IMR-90 (cell line): ENCODE data around the gene ATXN1. TPM values are rescaled to one million over a fixed set of nuclear protein-coding genes. Genes with fewer than 3 reads are reported as not detected.

ENCODE experiments used
- ATAC-seq: fragments of 200-7000 bp; cut with Tn5 transposase; 2 replicates; pipeline ENCODE4 v1.9.1; 2020; ENCODE audit warnings: low read depth, mild to moderate bottlenecking, moderate library complexity
- BruUV-seq: library from RNA; stranded (reverse); fragments of 400-500 nt; replicated peaks from 2 replicates; lab custom pipeline; 2021; lab: Mats Ljungman, UMichigan
- CTCF ChIA-PET: fragments of 300-600 bp; formaldehyde crosslinking; extraction: SDS; loops from one replicate; lab custom pipeline; 2021; ENCODE audit warnings: antibody characterized with exemption; lab: Yijun Ruan, JAX
- POLR2A ChIA-PET: fragments of 300-600 bp; sonication (Branson Sonifier 250); formaldehyde crosslinking; loops from one replicate; lab custom pipeline; 2022; ENCODE audit warnings: antibody characterized with exemption; ENCODE audit not compliant: unreplicated experiment; lab: Charles Lee
- DNase-seq: peaks from one replicate; pipeline ENCODE4 v3.0.0; 2013
- H2AFZ ChIP-seq: replicated peaks from 2 replicates; pipeline ENCODE3; 2013; ENCODE audit warnings: low read length, mild to moderate bottlenecking; ENCODE audit not compliant: poor library complexity
- H2AK5ac ChIP-seq: 2 replicates; pipeline ENCODE4 v1.6.1; 2013; ENCODE audit warnings: low read depth, low read length, inconsistent platforms
- H2AK9ac ChIP-seq: replicated peaks from 2 replicates; pipeline ENCODE3; 2013; ENCODE audit warnings: mild to moderate bottlenecking, low read depth, low read length, moderate library complexity; ENCODE audit not compliant: poor library complexity
- H2BK120ac ChIP-seq: 2 replicates; pipeline ENCODE4 v1.6.1; 2013; ENCODE audit warnings: low read depth, low read length, inconsistent platforms
- H2BK15ac ChIP-seq: 3 replicates; pipeline ENCODE4 v1.6.1; 2013; ENCODE audit warnings: low read depth, low read length, inconsistent platforms
- H2BK20ac ChIP-seq: 2 replicates; pipeline ENCODE4 v1.6.1; 2013; ENCODE audit warnings: low read depth, mild to moderate bottlenecking, inconsistent platforms, low read length, moderate library complexity
- H2BK5ac ChIP-seq: 2 replicates; pipeline ENCODE4 v1.6.1; 2013; ENCODE audit warnings: mild to moderate bottlenecking, low read depth, low read length, inconsistent platforms; ENCODE audit not compliant: poor library complexity, severe bottlenecking
- H3K14ac ChIP-seq: replicated peaks from 2 replicates; pipeline ENCODE4 v1.6.1; 2013; ENCODE audit warnings: low read depth, low read length, inconsistent platforms
- H3K18ac ChIP-seq: 2 replicates; pipeline ENCODE4 v1.6.1; 2013; ENCODE audit warnings: low read depth, low read length, control low read depth
- H3K23ac ChIP-seq: 2 replicates; pipeline ENCODE4 v1.6.1; 2013; ENCODE audit warnings: low read depth, low read length, inconsistent platforms
- H3K27ac ChIP-seq: 2 replicates; pipeline ENCODE4 v1.5.1; 2013; ENCODE audit warnings: mild to moderate bottlenecking, control low read depth, low read length; ENCODE audit not compliant: insufficient read depth
- H3K27me3 ChIP-seq: 2 replicates; pipeline ENCODE4 v1.6.1; 2013; ENCODE audit warnings: low read length; ENCODE audit not compliant: control insufficient read depth, insufficient read depth
- H3K36me3 ChIP-seq: 2 replicates; pipeline ENCODE4 v1.6.1; 2013; ENCODE audit warnings: low read length, mixed read lengths; ENCODE audit not compliant: control insufficient read depth, insufficient read depth
- H3K4ac ChIP-seq: 2 replicates; pipeline ENCODE4 v1.6.1; 2013; ENCODE audit warnings: low read depth, low read length, inconsistent platforms
- H3K4me1 ChIP-seq: 2 replicates; pipeline ENCODE4 v1.6.1; 2013; ENCODE audit warnings: low read length, mixed read lengths; ENCODE audit not compliant: control insufficient read depth, insufficient read depth
- H3K4me2 ChIP-seq: 2 replicates; pipeline ENCODE4 v1.6.1; 2013; ENCODE audit warnings: low read depth, mild to moderate bottlenecking, control low read depth, low read length, moderate library complexity
- H3K4me3 ChIP-seq: 2 replicates; pipeline ENCODE4 v1.5.1; 2013; ENCODE audit warnings: low read depth, mild to moderate bottlenecking, control low read depth, low read length, moderate library complexity; ENCODE audit not compliant: insufficient read depth
- H3K56ac ChIP-seq: 2 replicates; pipeline ENCODE4 v1.6.1; 2013; ENCODE audit warnings: low read length, inconsistent platforms; ENCODE audit not compliant: insufficient read depth; ENCODE audit errors: extremely low read depth
- H3K79me1 ChIP-seq, 2 experiments: 2 replicates each; pipeline ENCODE4 v1.6.1; 2013; ENCODE audit warnings: low read length in 2 of 2, inconsistent platforms in 1 of 2, low read depth in 1 of 2
- H3K9ac ChIP-seq: 2 replicates; pipeline ENCODE4 v1.6.1; 2013; ENCODE audit warnings: low read depth, low read length, control low read depth
- H3K9me1 ChIP-seq: 2 replicates; pipeline ENCODE4 v1.6.1; 2013; ENCODE audit warnings: low read length, inconsistent platforms; ENCODE audit not compliant: insufficient read depth
- H3K9me3 ChIP-seq: 2 replicates; pipeline ENCODE4 v1.6.1; 2013; ENCODE audit warnings: low read length; ENCODE audit not compliant: control insufficient read depth, insufficient read depth
- H4K20me1 ChIP-seq: 2 replicates; pipeline ENCODE4 v1.6.1; 2013; ENCODE audit warnings: low read length, inconsistent platforms; ENCODE audit not compliant: insufficient read depth
- H4K5ac ChIP-seq: 2 replicates; pipeline ENCODE4 v1.6.1; 2013; ENCODE audit warnings: mild to moderate bottlenecking, low read depth, low read length, control low read depth
- H4K8ac ChIP-seq, 2 experiments: 2 replicates each; pipeline ENCODE4 v1.6.1; 2013; ENCODE audit warnings: low read depth in 2 of 2, low read length in 2 of 2, control low read depth in 1 of 2, inconsistent platforms in 1 of 2
- H4K91ac ChIP-seq: 2 replicates; pipeline ENCODE4 v1.6.1; 2013; ENCODE audit warnings: low read depth, low read length, inconsistent platforms; ENCODE audit not compliant: insufficient read depth
- CTCF ChIP-seq: conservative IDR thresholded peaks from 2 replicates; pipeline ENCODE4 v1.5.1; 2012; ENCODE audit warnings: mild to moderate bottlenecking, low read depth, low read length, improper control_type of control experiment
- FOS ChIP-seq: fragments of 150-350 bp; IDR thresholded peaks from 2 replicates; pipeline ENCODE4 v1.6.1; 2016; ENCODE audit warnings: low read depth, low read length
- MAFK ChIP-seq: IDR thresholded peaks from 2 replicates; pipeline ENCODE4 v1.6.1; 2012; ENCODE audit warnings: low read depth, low read length, improper control_type of control experiment
- MAZ ChIP-seq: IDR thresholded peaks from 2 replicates; pipeline ENCODE4 v1.6.1; 2012; ENCODE audit warnings: low read depth, mild to moderate bottlenecking, low read length, improper control_type of control experiment, moderate library complexity, borderline replicate concordance
- MXI1 ChIP-seq: IDR thresholded peaks from 2 replicates; pipeline ENCODE4 v1.6.1; 2012; ENCODE audit warnings: low read depth, mild to moderate bottlenecking, low read length, moderate library complexity, borderline replicate concordance
- RAD21 ChIP-seq: IDR thresholded peaks from 2 replicates; pipeline ENCODE4 v1.6.1; 2012; ENCODE audit warnings: low read length, improper control_type of control experiment
- RCOR1 ChIP-seq: IDR thresholded peaks from 2 replicates; pipeline ENCODE4 v1.6.1; 2012; ENCODE audit warnings: mild to moderate bottlenecking, low read length, improper control_type of control experiment; ENCODE audit not compliant: insufficient replicate concordance
- SMC3 ChIP-seq: fragments of 150-350 bp; IDR thresholded peaks from 2 replicates; pipeline ENCODE4 v1.6.1; 2016; ENCODE audit warnings: low read depth, mild to moderate bottlenecking, antibody characterized with exemption, low read length, moderate library complexity
- USF2 ChIP-seq: fragments of 150-350 bp; IDR thresholded peaks from 2 replicates; pipeline ENCODE4 v1.6.1; 2017; ENCODE audit warnings: mild to moderate bottlenecking, antibody characterized with exemption, low read length, low read depth
- WGBS, 2 experiments: methylation state at CpG; one replicate each; pipeline versions ENCODE4 v1.1.5 to v1.1.7; 2013; ENCODE audit warnings: missing lambda C conversion rate in 2 of 2; ENCODE audit not compliant: insufficient read length in 1 of 2; ENCODE audit errors: extremely low coverage in 2 of 2; 5-methylcytosine and 5-hydroxymethylcytosine counted together
- dilution Hi-C: fragments of 300-500 bp; cut with HindIII; formaldehyde crosslinking; loops from one replicate; pipeline ENCODE4 v1.14.3; 2018; ENCODE audit warnings: low sequenced_read_pairs; ENCODE audit not compliant: unreplicated experiment
- in situ Hi-C: fragments of 300-500 bp; cut with MboI; formaldehyde crosslinking; loops from 3 replicates; pipeline ENCODE4 v1.14.3; 2019; ENCODE audit warnings: low sequenced_read_pairs, inconsistent platforms, mixed read lengths
- intact Hi-C: fragments of 100-400 bp; cut with micrococcal nuclease; formaldehyde crosslinking; loops from 2 replicates; pipeline ENCODE4 v1.10.0; 2022
- polyA plus RNA-seq, 3 experiments: library from polyadenylated mRNA; depleted of rRNA; stranded (reverse); fragments of >200 nt; gene quantifications; 2 replicates each; pipeline ENCODE4 v1.2.3, GENCODE V29; 2012; ENCODE audit warnings: low replicate concordance in 1 of 3
- total RNA-seq: library from RNA; depleted of rRNA; stranded (reverse); fragments of >200 nt; gene quantifications from 2 replicates; pipeline ENCODE4 v1.2.3, GENCODE V29; 2012

ATXN1 gene
- total and polyA plus RNA-seq, 2 of the 4 experiments (the other 2 are of a cell fraction), result 7.3 to 11.1 TPM

- Histone ChIP-seq H3K18ac (no peak overlapping the region), H2AK9ac (no peak overlapping the region), H3K79me1 (peaks cover 9 to 11% of the 10 kb centered on the region in 2 experiments), H3K56ac (no peak overlapping the region), H3K4me1 (peaks cover 6% of the 10 kb centered on the region), H3K23ac (no peak overlapping the region), H2AK5ac (no peak overlapping the region), H3K9me3 (no peaks in the 10 kb centered on the region), H2BK20ac (no peak overlapping the region), H3K4me3 (no peak overlapping the region), H3K14ac (no peak overlapping the region), H4K91ac (no peak overlapping the region), H4K20me1 (0 out of 2 replicates have a peak, but pooled peaks cover 3% of the 10 kb centered on the region), H3K9me1 (peaks cover 2% of the 10 kb centered on the region; the same call in 1 of the 2 replicates), H2BK120ac (no peak overlapping the region), H3K36me3 (peaks cover 1% of the 10 kb centered on the region; the same call in 1 of the 2 replicates), H3K9ac (no peak overlapping the region), H2BK5ac (no peak overlapping the region), H4K8ac (no peak overlapping the region), H2BK15ac (no peak overlapping the region), H3K27ac (no peak overlapping the region), H2AFZ (no peak overlapping the region), H3K27me3 (no peaks in the 10 kb centered on the region), H4K5ac (no peak overlapping the region), H3K4me2 (no peak overlapping the region), H3K4ac (no peak overlapping the region)
- TF ChIP-seq FOS (no peak), RAD21 (no peak), CTCF (no peak), MXI1 (no peak), MAZ (no peak), MAFK (no peak), RCOR1 (no peak), USF2 (no peak), SMC3 (no peak)
- POLR2A ChIA-PET, result no interaction called here
- in situ Hi-C loops (no loop called here), dilution Hi-C loops (no loop called here), intact Hi-C loops (no loop called here)
- CTCF ChIA-PET, result no interaction called here
- BruUV-seq, result no TSS peak
- ATAC-seq (no peak), DNase-seq (no peak)
- no CpG with 5 or more reads among the region's 5 CpGs for WGBS, 2 experiments
Observed at GRCh38 chr6:16491666-16492313, 269.5 kb downstream of the ATXN1 start.
